Measurements from ENCODE around the gene FBXW11.

The FBXW11 gene

GRCh38 chr5:171989946-171990712 is 16.3 kb downstream of the FBXW11 start:
- Histone ChIP-seq H3K4me3 (replicated peaks; ENCODE audit: low read depth, low read length) (no peak overlapping the region), H3K36me3 (ENCODE audit: control insufficient read depth, insufficient read depth, low read length) (no peaks in the 10 kb centered on the region; the same call in none of the 2 replicates), H3K27me3 (replicated peaks; ENCODE audit: control insufficient read depth, insufficient read depth, low read length) (no peaks in the 10 kb centered on the region)
- TF ChIP-seq CTCF (IDR thresholded peaks at IDR 0.05; ENCODE audit: insufficient read depth, low read length, poor library complexity, severe bottlenecking): no peak
- DNase-seq (ENCODE audit: extremely low read depth, insufficient read length): no peak

GRCh38 chr5:171989276-171989675 is 17.2 kb downstream of the FBXW11 start:
- Histone ChIP-seq H3K27me3 (replicated peaks; ENCODE audit: control insufficient read depth, insufficient read depth, low read length) (no peaks in the 10 kb centered on the region), H3K4me3 (replicated peaks; ENCODE audit: low read depth, low read length) (no peak overlapping the region), H3K36me3 (ENCODE audit: control insufficient read depth, insufficient read depth, low read length) (no peaks in the 10 kb centered on the region; the same call in none of the 2 replicates)
- DNase-seq (ENCODE audit: extremely low read depth, insufficient read length): peak; percentile 74
- no peak for TF ChIP-seq CTCF (IDR thresholded peaks at IDR 0.05; ENCODE audit: insufficient read depth, low read length, poor library complexity, severe bottlenecking)

DNA sequence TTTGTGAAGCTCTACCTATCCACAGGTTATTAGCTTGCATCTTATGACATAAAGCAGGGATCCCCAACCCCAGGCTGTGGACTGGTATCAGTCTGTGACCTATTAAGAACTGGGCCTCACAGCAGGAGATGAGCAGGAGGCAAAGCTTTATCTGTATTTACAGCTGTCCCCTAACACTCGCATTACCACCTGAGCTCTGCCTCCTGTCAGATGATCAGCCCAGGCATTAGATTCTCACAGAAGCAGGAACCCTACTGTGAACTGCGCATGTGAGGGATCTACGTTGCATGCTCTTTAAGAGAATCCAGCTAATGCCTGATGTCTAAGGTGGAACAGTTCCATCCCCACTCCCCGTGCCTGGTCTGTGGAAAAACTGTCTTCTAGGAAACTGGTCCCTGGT is 19.7 kb downstream of the FBXW11 start:
- H3K36me3 ChIP-seq (ENCODE audit: control insufficient read depth, insufficient read depth, low read length): no peaks in the 10 kb centered on the region; the same call in none of the 2 replicates
- TF ChIP-seq CTCF (IDR thresholded peaks at IDR 0.05; ENCODE audit: insufficient read depth, low read length, poor library complexity, severe bottlenecking): no peak
- no peak for DNase-seq (ENCODE audit: extremely low read depth, insufficient read length)

GRCh38 chr5:171984748-171985419 is 21.6 kb downstream of the FBXW11 start:
- Histone ChIP-seq H3K36me3 (ENCODE audit: control insufficient read depth, insufficient read depth, low read length) (no peaks in the 10 kb centered on the region; the same call in none of the 2 replicates), H3K4me3 (replicated peaks; ENCODE audit: low read depth, low read length) (no peak overlapping the region), H3K27me3 (replicated peaks; ENCODE audit: control insufficient read depth, insufficient read depth, low read length) (no peaks in the 10 kb centered on the region)
- TF ChIP-seq CTCF (IDR thresholded peaks at IDR 0.05; ENCODE audit: insufficient read depth, low read length, poor library complexity, severe bottlenecking): no peak
- peak; percentile 45 for DNase-seq (ENCODE audit: extremely low read depth, insufficient read length)

More for the DNA sequence above, 19.7 kb downstream of the FBXW11 start:
- no peaks in the 10 kb centered on the region for H3K27me3 ChIP-seq (replicated peaks; ENCODE audit: control insufficient read depth, insufficient read depth, low read length)
- no peak overlapping the region for H3K4me3 ChIP-seq (replicated peaks; ENCODE audit: low read depth, low read length)

- Histone ChIP-seq H3K4me3 (replicated peaks; ENCODE audit: low read depth, low read length) (no peak overlapping the region), H3K36me3 (ENCODE audit: control insufficient read depth, insufficient read depth, low read length) (no peaks in the 10 kb centered on the region; the same call in none of the 2 replicates), H3K27me3 (replicated peaks; ENCODE audit: control insufficient read depth, insufficient read depth, low read length) (no peaks in the 10 kb centered on the region)
- TF ChIP-seq CTCF (IDR thresholded peaks at IDR 0.05; ENCODE audit: insufficient read depth, low read length, poor library complexity, severe bottlenecking): no peak
- no peak for DNase-seq (ENCODE audit: extremely low read depth, insufficient read length)
Measured at GRCh38 chr5:171981847-171982246, 24.6 kb downstream of the FBXW11 start.

All from GM06990 (cell line).